ELR (cell line): ENCODE results near the gene SMPX.

Experiments
- DNase-seq: peaks from one replicate; pipeline ENCODE4 v3.0.0-alpha.2; 2015; ENCODE audit warnings: low read depth

SMPX gene

GRCh38 chrX:21744060-21744459 lies 13.9 kb downstream of the SMPX start:
- no peak for DNase-seq

- DNase-seq: no peak
These were observed 15.8 kb downstream of the SMPX start for GRCh38 chrX:21741869-21742701.

- DNase-seq: no peak
These were observed 16.6 kb downstream of the SMPX start for GRCh38 chrX:21741364-21741763.

GRCh38 chrX:21740329-21741274 lies 17.3 kb downstream of the SMPX start:
- no peak for DNase-seq

GRCh38 chrX:21738950-21739287 lies 19.0 kb downstream of the SMPX start:
- DNase-seq: no peak

GRCh38 chrX:21738210-21738949 lies 19.5 kb downstream of the SMPX start:
- no peak for DNase-seq

- no peak for DNase-seq
These were observed 22.2 kb downstream of the SMPX start for GRCh38 chrX:21735768-21736127.

GRCh38 chrX:21735038-21735767 lies 22.7 kb downstream of the SMPX start:
- no peak for DNase-seq

GRCh38 chrX:21734175-21734574 lies 23.7 kb downstream of the SMPX start:
- DNase-seq: no peak

- no peak for DNase-seq
These were observed 24.2 kb downstream of the SMPX start for GRCh38 chrX:21733705-21734104.

- no peak for DNase-seq
These were observed 27.9 kb downstream of the SMPX start for GRCh38 chrX:21730026-21730425.

- no peak for DNase-seq
These were observed 29.5 kb downstream of the SMPX start for GRCh38 chrX:21728276-21728968.

GRCh38 chrX:21725916-21726315 lies 32.0 kb downstream of the SMPX start:
- no peak for DNase-seq

GRCh38 chrX:21725496-21725895 lies 32.4 kb downstream of the SMPX start:
- DNase-seq: peak; percentile 41

GRCh38 chrX:21723814-21724213 lies 34.1 kb downstream of the SMPX start:
- DNase-seq: no peak

- peak; percentile 11 for DNase-seq
These were observed 34.8 kb downstream of the SMPX start for GRCh38 chrX:21723084-21723483.

GRCh38 chrX:21721195-21721594 lies 36.7 kb downstream of the SMPX start:
- no peak for DNase-seq

- no peak for DNase-seq
These were observed 39.3 kb downstream of the SMPX start for GRCh38 chrX:21718575-21718974.

GRCh38 chrX:21717802-21718201 lies 40.1 kb downstream of the SMPX start:
- no peak for DNase-seq

GRCh38 chrX:21715825-21716224 lies 42.1 kb downstream of the SMPX start:
- no peak for DNase-seq

GRCh38 chrX:21715337-21715736 lies 42.6 kb downstream of the SMPX start:
- no peak for DNase-seq
